ENCODE results near the gene MRE11.
A peak's percentile ranks its signal among the peaks of the same experiment; 100 is the strongest.

MRE11 gene

GRCh38 chr11:94519478-94520084 is 25.9 kb upstream of the MRE11 start:
- Histone ChIP-seq H3K4me1 (ENCODE audit: control insufficient read depth, low read length) (no peaks in the 10 kb centered on the region), H3K79me2 (ENCODE audit: control insufficient read depth, low read length) (no peaks in the 10 kb centered on the region), H3F3A (ENCODE audit: control insufficient read depth, insufficient read depth) (no peaks in the 10 kb centered on the region), H3K9me3 (ENCODE audit: control insufficient read depth, insufficient read depth, low read length) (no peaks in the 10 kb centered on the region), H3K4me2 (ENCODE audit: low read length) (no peak overlapping the region), H4K20me1 (ENCODE audit: control insufficient read depth, insufficient read depth, low read depth, low read length) (no peaks in the 10 kb centered on the region), H3K36me3 (ENCODE audit: control insufficient read depth, low read length) (no peaks in the 10 kb centered on the region), H3K4me3 (ENCODE audit: low read length) (no peak overlapping the region), H3K27ac (ENCODE audit: low read depth, low read length) (no peak overlapping the region), H3K27me3 (ENCODE audit: control insufficient read depth, low read length) (peaks cover 2% of the 10 kb centered on the region; the same call in 1 of the 2 replicates), H3K9me2 (replicated peaks; ENCODE audit: control insufficient read depth, low read length) (no peaks in the 10 kb centered on the region)
- TF ChIP-seq EZH2phosphoT487 (IDR thresholded peaks at IDR 0.05; ENCODE audit: borderline replicate concordance, low read length) = no peak
- peak; percentile 60 for TF ChIP-seq CTCF (IDR thresholded peaks at IDR 0.05; ENCODE audit: low read depth, low read length, poor library complexity, severe bottlenecking)

- Histone ChIP-seq H3K4me1 (ENCODE audit: control insufficient read depth, low read length) (peaks cover 2% of the 10 kb centered on the region), H3K9me2 (replicated peaks; ENCODE audit: control insufficient read depth, low read length) (no peaks in the 10 kb centered on the region), H3K4me3 (ENCODE audit: low read length) (no peak overlapping the region), H3K27me3 (ENCODE audit: control insufficient read depth, low read length) (peaks cover 4% of the 10 kb centered on the region), H3K4me2 (ENCODE audit: low read length) (no peak overlapping the region), H3K9me3 (ENCODE audit: control insufficient read depth, insufficient read depth, low read length) (no peaks in the 10 kb centered on the region), H3K36me3 (ENCODE audit: control insufficient read depth, low read length) (no peaks in the 10 kb centered on the region), H4K20me1 (ENCODE audit: control insufficient read depth, insufficient read depth, low read depth, low read length) (no peaks in the 10 kb centered on the region), H3K27ac (ENCODE audit: low read depth, low read length) (no peak overlapping the region), H3F3A (ENCODE audit: control insufficient read depth, insufficient read depth) (no peaks in the 10 kb centered on the region), H3K79me2 (ENCODE audit: control insufficient read depth, low read length) (no peaks in the 10 kb centered on the region)
- TF ChIP-seq CTCF (IDR thresholded peaks at IDR 0.05; ENCODE audit: low read depth, low read length, poor library complexity, severe bottlenecking) (no peak), EZH2phosphoT487 (IDR thresholded peaks at IDR 0.05; ENCODE audit: borderline replicate concordance, low read length) (no peak)
Observed at GRCh38 chr11:94518300-94518699, 24.7 kb upstream of the MRE11 start.

- no peak for TF ChIP-seq CTCF (IDR thresholded peaks at IDR 0.05; ENCODE audit: low read depth, low read length, poor library complexity, severe bottlenecking)
- Histone ChIP-seq H3K4me1 (ENCODE audit: control insufficient read depth, low read length) (peaks cover 13% of the 10 kb centered on the region), H3K9me3 (ENCODE audit: control insufficient read depth, insufficient read depth, low read length) (no peaks in the 10 kb centered on the region), H3F3A (ENCODE audit: control insufficient read depth, insufficient read depth) (peaks cover 2% of the 10 kb centered on the region; the same call in 1 of the 2 replicates), H3K27me3 (ENCODE audit: control insufficient read depth, low read length) (peaks cover 16% of the 10 kb centered on the region), H3K27ac (ENCODE audit: low read depth, low read length) (no peak overlapping the region), H3K9me2 (replicated peaks; ENCODE audit: control insufficient read depth, low read length) (no peaks in the 10 kb centered on the region), H3K4me2 (ENCODE audit: low read length) (no peak overlapping the region), H3K79me2 (ENCODE audit: control insufficient read depth, low read length) (no peaks in the 10 kb centered on the region), H3K4me3 (ENCODE audit: low read length) (no peak overlapping the region), H3K36me3 (ENCODE audit: control insufficient read depth, low read length) (no peaks in the 10 kb centered on the region), H4K20me1 (ENCODE audit: control insufficient read depth, insufficient read depth, low read depth, low read length) (no peaks in the 10 kb centered on the region)
Observed at GRCh38 chr11:94516725-94517124, 23.1 kb upstream of the MRE11 start.
